GM19468 (cell line): Measurements from ENCODE around the gene RTN4.
A peak's percentile ranks its signal among the peaks of the same experiment; 100 is the strongest.

Experiments
- ATAC-seq: cut with Tn5 transposase; IDR thresholded peaks from one replicate; pipeline ENCODE4 v1.9.1; 2021; ENCODE audit warnings: mild to moderate bottlenecking, moderate library complexity, moderate number of reproducible peaks; ENCODE audit not compliant: unreplicated experiment; ENCODE audit errors: extremely low read depth

The RTN4 gene

GRCh38 chr2:55047677-55048299, 2.5 kb downstream of the RTN4 start:
- ATAC-seq, result no peak

GRCh38 chr2:55045780-55046179, 4.5 kb downstream of the RTN4 start:
- no peak for ATAC-seq

GRCh38 chr2:55043841-55044240, 6.4 kb downstream of the RTN4 start:
- no peak for ATAC-seq

- no peak for ATAC-seq
Observed at GRCh38 chr2:55038428-55038827, 11.8 kb downstream of the RTN4 start.

GRCh38 chr2:55035716-55036115, 14.5 kb downstream of the RTN4 start:
- no peak for ATAC-seq

GRCh38 chr2:55033921-55034320, 16.3 kb downstream of the RTN4 start:
- ATAC-seq, result no peak

GRCh38 chr2:55033076-55033742, 17.0 kb downstream of the RTN4 start:
- ATAC-seq, result peak; percentile 61

GRCh38 chr2:55031505-55031904, 18.7 kb downstream of the RTN4 start:
- ATAC-seq, result no peak

GRCh38 chr2:55030766-55031165, 19.5 kb downstream of the RTN4 start:
- ATAC-seq, result no peak

- no peak for ATAC-seq
Observed at GRCh38 chr2:55029098-55029497, 21.2 kb downstream of the RTN4 start.

- ATAC-seq, result no peak
Observed at GRCh38 chr2:55027226-55027625, 23.0 kb downstream of the RTN4 start.

- ATAC-seq, result no peak
Observed at GRCh38 chr2:55026202-55026601, 24.0 kb downstream of the RTN4 start.

- no peak for ATAC-seq
Observed at GRCh38 chr2:55025627-55026026, 24.6 kb downstream of the RTN4 start.

- ATAC-seq, result peak; percentile 19
Observed at GRCh38 chr2:55025082-55025481, 25.2 kb downstream of the RTN4 start.

- no peak for ATAC-seq
Observed at GRCh38 chr2:55022476-55022875, 27.8 kb downstream of the RTN4 start.

- no peak for ATAC-seq
Observed at GRCh38 chr2:55019526-55020258, 30.6 kb downstream of the RTN4 start.

GRCh38 chr2:55018619-55019018, 31.6 kb downstream of the RTN4 start:
- no peak for ATAC-seq

GRCh38 chr2:55017880-55018279, 32.4 kb downstream of the RTN4 start:
- ATAC-seq, result no peak

- no peak for ATAC-seq
Observed at GRCh38 chr2:55017428-55017827, 32.8 kb downstream of the RTN4 start.

- ATAC-seq, result no peak
Observed at GRCh38 chr2:55014962-55015939, 35.0 kb downstream of the RTN4 start.
